KMS-11 (cell line): ENCODE measurements around the gene PICALM.

Experiments used
- H2AFZ ChIP-seq: fragments of 200-600 bp; sonication (generic); 2 replicates; pipeline ENCODE4 v1.6.1; 2016; ENCODE audit warnings: antibody characterized with exemption, mixed run types, low read depth
- H3K27ac ChIP-seq: fragments of 200-600 bp; sonication (generic); 2 replicates; pipeline ENCODE4 v1.6.1; 2016; ENCODE audit warnings: mild to moderate bottlenecking, mixed run types
- H3K27me3 ChIP-seq: fragments of 200-600 bp; sonication (generic); 2 replicates; pipeline ENCODE4 v1.6.1; 2017; ENCODE audit warnings: mild to moderate bottlenecking, low read depth, mixed run types, moderate library complexity; ENCODE audit not compliant: insufficient read depth
- H3K36me3 ChIP-seq: fragments of 200-600 bp; sonication (generic); 2 replicates; pipeline ENCODE4 v1.6.1; 2017; ENCODE audit warnings: mild to moderate bottlenecking, mixed run types; ENCODE audit not compliant: insufficient read depth
- H3K4me1 ChIP-seq: fragments of 200-600 bp; sonication (generic); 2 replicates; pipeline ENCODE4 v1.6.1; 2016; ENCODE audit warnings: mild to moderate bottlenecking, low read depth, mixed run types; ENCODE audit not compliant: poor library complexity, severe bottlenecking
- H3K4me2 ChIP-seq: fragments of 200-600 bp; sonication (generic); 2 replicates; pipeline ENCODE4 v1.7.0; 2016; ENCODE audit warnings: mild to moderate bottlenecking, mixed run types
- H3K4me3 ChIP-seq: fragments of 200-600 bp; sonication (generic); IDR thresholded peaks from 2 replicates; pipeline ENCODE4 v1.6.1; 2017; ENCODE audit warnings: low read depth, low read length, mixed read lengths; ENCODE audit not compliant: insufficient read depth
- H3K79me2 ChIP-seq: fragments of 200-600 bp; sonication (generic); 2 replicates; pipeline ENCODE4 v1.6.1; 2016; ENCODE audit warnings: low read depth, mixed run types; ENCODE audit not compliant: insufficient read depth
- H3K9ac ChIP-seq: fragments of 200-600 bp; sonication (generic); 2 replicates; pipeline ENCODE4 v1.6.1; 2016; ENCODE audit warnings: mild to moderate bottlenecking, mixed run types
- H4K20me1 ChIP-seq: fragments of 200-600 bp; sonication (generic); 2 replicates; pipeline ENCODE4 v1.6.1; 2016; ENCODE audit warnings: mild to moderate bottlenecking, mixed run types; ENCODE audit not compliant: insufficient read depth
- TF ChIP-seq, protein P1 (sequence below): fragments of 200-600 bp; sonication (generic); conservative IDR thresholded peaks from 2 replicates; pipeline ENCODE4 v1.6.1; 2017; ENCODE audit warnings: low read depth, mild to moderate bottlenecking, antibody characterized with exemption, low read length, moderate library complexity, mixed read lengths

The PICALM gene

DNA sequence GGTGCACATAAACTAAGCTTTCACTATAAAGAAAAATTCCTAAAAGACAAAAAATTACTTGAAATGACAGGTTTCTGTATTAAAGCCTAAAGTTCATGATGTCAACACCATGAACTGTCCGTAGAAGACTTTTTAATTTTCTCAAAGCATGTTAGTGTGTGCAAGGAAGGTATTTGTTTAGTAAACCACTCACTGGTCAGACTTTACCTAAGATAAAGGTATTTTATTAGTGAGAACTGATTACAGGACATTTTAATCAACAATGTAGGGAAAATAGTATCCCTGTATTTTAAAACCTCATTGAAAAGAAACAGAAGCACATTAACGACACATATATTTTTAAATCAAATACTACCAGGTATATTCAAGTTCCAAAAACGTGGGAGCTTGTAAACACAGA is 2.9 kb downstream of the PICALM start:
- Histone ChIP-seq H3K4me3 (peak overlapping the region; percentile 13), H3K4me1 (peaks cover 64% of the 10 kb centered on the region), H3K27me3 (no peaks in the 10 kb centered on the region), H3K79me2 (peaks cover 79% of the 10 kb centered on the region), H3K27ac (peak overlapping the region; percentile 84), H3K9ac (peak overlapping the region; percentile 79; the same call in 1 of the 2 replicates), H4K20me1 (peaks cover 68% of the 10 kb centered on the region), H2AFZ (no peak overlapping the region), H3K4me2 (peak overlapping the region; percentile 92), H3K36me3 (no peaks in the 10 kb centered on the region; the same call in 1 of the 2 replicates)
- TF ChIP-seq, protein P1, sequence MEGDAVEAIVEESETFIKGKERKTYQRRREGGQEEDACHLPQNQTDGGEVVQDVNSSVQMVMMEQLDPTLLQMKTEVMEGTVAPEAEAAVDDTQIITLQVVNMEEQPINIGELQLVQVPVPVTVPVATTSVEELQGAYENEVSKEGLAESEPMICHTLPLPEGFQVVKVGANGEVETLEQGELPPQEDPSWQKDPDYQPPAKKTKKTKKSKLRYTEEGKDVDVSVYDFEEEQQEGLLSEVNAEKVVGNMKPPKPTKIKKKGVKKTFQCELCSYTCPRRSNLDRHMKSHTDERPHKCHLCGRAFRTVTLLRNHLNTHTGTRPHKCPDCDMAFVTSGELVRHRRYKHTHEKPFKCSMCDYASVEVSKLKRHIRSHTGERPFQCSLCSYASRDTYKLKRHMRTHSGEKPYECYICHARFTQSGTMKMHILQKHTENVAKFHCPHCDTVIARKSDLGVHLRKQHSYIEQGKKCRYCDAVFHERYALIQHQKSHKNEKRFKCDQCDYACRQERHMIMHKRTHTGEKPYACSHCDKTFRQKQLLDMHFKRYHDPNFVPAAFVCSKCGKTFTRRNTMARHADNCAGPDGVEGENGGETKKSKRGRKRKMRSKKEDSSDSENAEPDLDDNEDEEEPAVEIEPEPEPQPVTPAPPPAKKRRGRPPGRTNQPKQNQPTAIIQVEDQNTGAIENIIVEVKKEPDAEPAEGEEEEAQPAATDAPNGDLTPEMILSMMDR = no peak

DNA sequence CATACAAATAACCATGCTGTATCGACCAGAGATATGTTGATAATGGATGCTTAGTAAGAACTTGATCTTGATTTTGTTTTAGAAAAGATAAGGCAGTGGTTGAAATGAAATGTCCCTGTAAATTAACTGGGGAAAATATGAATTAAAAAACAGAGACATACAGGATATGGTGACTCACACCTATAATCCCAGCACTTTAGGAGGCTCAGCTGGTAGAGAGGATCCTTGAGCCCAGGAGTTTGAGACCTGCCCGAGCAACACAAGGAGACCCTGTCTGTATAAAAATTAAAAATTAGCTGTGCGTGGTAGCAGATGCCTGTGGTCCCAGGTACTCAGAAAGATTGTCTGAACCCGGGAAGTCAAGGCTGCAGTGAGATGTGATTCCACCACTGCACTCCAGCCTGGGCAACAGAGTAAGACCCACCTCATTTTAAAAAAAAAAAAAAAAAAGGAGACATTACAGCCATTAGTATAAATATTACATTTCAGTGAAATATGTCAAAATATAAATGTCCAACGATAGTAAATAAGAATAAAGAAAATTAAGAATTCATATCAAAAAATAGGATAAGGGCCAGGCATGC is 4.6 kb downstream of the PICALM start:
- no peaks in the 10 kb centered on the region for H3K27me3 ChIP-seq
- H3K4me1 ChIP-seq = peaks cover 64% of the 10 kb centered on the region
- H3K79me2 ChIP-seq = peaks cover 96% of the 10 kb centered on the region
- no peak overlapping the region for H3K4me3 ChIP-seq
- TF ChIP-seq, protein P1 = no peak
- no peak overlapping the region for H2AFZ ChIP-seq
- no peak overlapping the region for H3K27ac ChIP-seq
- no peaks in the 10 kb centered on the region; the same call in 1 of the 2 replicates for H3K36me3 ChIP-seq
- peak overlapping the region; percentile 92 for H3K4me2 ChIP-seq
- H3K9ac ChIP-seq = no peak overlapping the region
- peaks cover 85% of the 10 kb centered on the region for H4K20me1 ChIP-seq

DNA sequence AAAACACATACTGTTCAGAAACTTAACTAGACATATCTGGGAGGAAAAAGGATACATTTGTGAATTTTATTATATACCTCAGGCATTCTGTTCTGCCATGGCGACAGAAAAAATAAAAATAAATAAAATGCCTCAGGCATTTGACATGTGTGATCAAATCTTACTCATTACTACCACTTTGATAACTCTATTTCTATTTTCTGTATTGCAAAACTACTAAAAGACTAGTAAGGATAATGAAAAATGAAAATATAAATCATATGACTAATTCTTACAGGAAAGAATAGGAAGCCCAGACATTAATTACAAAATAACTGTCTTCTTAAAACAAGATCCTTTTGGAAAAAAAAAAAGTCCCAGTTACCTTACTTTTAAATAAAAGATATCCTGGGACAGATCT is 5.3 kb downstream of the PICALM start:
- TF ChIP-seq, protein P1 = no peak
- H4K20me1 ChIP-seq = peaks cover 93% of the 10 kb centered on the region
- H2AFZ ChIP-seq = no peak overlapping the region
- peaks cover 100% of the 10 kb centered on the region for H3K79me2 ChIP-seq
- no peak overlapping the region for H3K27ac ChIP-seq
- H3K36me3 ChIP-seq = no peaks in the 10 kb centered on the region; the same call in 1 of the 2 replicates
- H3K4me1 ChIP-seq = peaks cover 72% of the 10 kb centered on the region
- no peak overlapping the region for H3K4me3 ChIP-seq
- peak overlapping the region; percentile 92; the same call in 1 of the 2 replicates for H3K4me2 ChIP-seq
- H3K27me3 ChIP-seq = no peaks in the 10 kb centered on the region
- no peak overlapping the region for H3K9ac ChIP-seq

DNA sequence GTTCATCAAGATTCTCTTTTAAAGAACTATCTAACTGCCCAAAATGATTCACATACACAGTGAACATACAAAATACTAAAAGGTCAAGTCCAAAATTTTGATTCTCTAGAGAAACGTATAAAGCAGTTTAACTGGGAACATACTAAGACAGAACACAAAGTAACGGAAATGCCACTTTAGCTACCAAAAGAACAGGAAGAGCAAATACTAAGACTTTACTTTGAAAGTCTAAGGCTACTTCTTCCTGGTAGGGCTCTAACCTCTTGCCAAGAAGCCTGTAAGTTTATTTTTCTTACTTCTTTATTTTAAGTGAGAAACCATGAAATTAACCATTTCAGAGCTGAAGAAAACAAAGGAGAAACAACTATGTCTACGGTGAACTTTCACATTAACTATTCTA is 6.2 kb downstream of the PICALM start:
- Histone ChIP-seq H3K27me3 (no peaks in the 10 kb centered on the region), H3K4me3 (no peak overlapping the region), H3K4me2 (peak overlapping the region; percentile 5; the same call in 1 of the 2 replicates), H3K79me2 (peaks cover 100% of the 10 kb centered on the region), H3K9ac (no peak overlapping the region), H3K27ac (no peak overlapping the region), H4K20me1 (peaks cover 99% of the 10 kb centered on the region), H3K4me1 (peaks cover 75% of the 10 kb centered on the region), H2AFZ (no peak overlapping the region), H3K36me3 (no peaks in the 10 kb centered on the region; the same call in 1 of the 2 replicates)
- TF ChIP-seq, protein P1 = no peak
